Stimulated activated CD4-positive, alpha-beta T cell treated with anti-CD3 and anti-CD28 coated beads, Interleukin-1b, Interleukin-23, amount 100 ng/mL, for 1 hour (primary cell): ENCODE measurements around the gene ULBP1.
"Not testable (repeated sequence)": the region's sequence is repeated elsewhere in the genome, so short reads cannot be mapped to it uniquely, and the experiment has no call there.

ENCODE experiments used
- DNase-seq, 2 donors: peaks; one replicate each; pipeline ENCODE4 v3.0.0-alpha.2; 2020; ENCODE audit warnings: low read depth in 2 of 2

The ULBP1 gene

GRCh38 chr6:150004783-150005717 is 41.3 kb downstream of the ULBP1 start:
- DNase-seq: peak; percentile 72 to 73

DNA sequence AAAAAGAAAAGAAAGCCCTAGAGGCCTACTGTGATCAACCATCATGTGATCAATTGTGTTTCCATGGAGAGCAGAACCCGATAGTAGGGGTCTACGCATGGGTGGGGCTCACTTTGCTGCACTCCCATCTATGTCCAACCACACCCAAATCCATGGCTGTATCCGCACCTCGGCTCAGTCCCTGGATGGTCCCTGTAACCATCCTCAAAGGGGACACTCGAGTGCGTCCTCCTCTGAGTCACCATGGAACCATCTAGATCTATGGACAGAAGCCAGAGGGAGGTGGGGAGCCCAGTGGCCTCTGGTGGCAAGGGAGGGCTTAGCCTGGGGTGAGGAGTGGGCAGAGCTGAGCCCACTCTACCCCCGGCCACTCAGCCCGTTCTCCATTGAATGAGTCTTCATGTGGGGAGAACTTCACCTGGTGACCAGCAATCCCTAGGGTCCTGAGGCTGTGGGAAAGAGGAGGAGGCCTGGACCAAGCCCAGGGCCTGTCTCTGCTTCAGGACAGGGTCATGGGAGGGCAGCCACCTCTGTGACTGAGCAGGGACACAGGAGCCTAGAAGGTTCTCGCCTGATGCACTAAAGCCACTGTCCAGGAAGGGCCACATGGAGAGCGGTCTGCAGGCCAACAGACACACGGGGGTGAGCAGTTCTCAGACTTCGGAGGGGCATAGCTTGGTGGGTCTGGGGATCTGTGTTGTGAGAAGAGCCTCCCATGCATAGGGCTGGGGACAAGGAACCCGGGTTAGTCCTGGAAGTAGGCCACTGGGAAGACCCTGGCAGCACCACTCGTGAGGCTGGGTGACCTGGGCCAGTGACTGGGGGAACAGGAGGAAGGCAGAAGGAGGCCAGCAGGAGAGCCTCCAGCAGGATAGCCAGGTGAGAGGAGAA is 42.3 kb downstream of the ULBP1 start:
- DNase-seq: no peak

- no peak for DNase-seq
Observed at GRCh38 chr6:150006961-150007464, 43.3 kb downstream of the ULBP1 start.

DNA sequence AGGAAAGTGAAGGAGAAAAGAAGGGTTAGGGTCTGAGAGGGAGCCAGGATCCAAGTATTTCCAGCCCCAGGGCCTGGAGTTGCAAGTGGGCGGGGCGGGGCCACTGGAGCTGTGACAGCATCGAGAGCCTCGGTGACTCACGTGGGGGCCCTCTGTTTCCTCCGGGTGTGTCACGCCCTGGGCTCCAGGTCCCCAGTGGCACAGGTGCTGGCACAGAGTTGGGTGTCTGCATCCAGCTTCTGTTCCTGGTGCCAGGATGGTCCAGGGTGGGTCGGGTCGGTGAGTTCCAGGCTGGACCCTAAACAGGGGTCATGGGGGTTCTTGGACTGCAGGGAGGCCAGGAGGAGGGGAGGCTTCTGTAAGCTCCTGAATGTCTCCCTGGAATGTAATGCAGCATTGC is 44.8 kb downstream of the ULBP1 start:
- no peak for DNase-seq

GRCh38 chr6:150012846-150013784 is 49.4 kb downstream of the ULBP1 start:
- DNase-seq: not testable (repeated sequence)

DNA sequence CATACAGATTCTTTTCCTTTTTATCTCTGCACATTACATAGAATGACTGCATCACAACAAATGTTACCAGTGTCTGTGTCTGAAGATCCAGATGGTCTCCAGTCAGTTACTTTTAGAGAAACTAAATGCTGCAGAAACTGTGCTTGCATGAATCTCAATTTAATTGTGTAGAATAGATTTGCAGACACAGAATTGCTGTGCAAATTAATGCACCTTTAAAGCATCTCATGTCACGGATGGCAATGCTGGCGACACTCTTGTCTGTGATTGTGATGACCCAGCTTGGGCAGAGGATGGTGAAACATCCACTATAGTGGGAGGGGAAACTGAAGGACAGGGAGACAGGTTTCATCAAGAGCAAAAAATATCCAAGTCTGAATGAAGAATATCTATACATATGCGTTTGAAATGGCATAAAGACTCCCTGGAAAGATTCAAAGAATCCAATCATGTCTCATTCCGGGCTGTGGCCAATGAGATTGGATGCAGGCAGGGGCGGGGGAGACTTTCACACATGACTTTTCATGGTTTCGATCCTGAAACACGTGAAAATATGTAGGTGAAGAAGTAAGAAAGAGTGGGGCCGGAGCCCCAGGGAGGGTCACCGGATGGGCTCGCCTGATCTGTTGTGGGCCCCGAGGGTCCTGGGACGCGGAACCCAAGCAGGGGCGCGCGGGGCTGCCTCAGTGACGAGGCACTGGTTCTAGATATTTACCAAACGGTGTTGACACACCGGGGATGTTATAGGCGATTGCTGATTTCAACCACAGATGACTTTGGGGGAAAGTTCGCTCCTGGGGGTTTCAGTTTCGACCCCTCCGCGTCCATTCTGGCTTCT is 50.3 kb downstream of the ULBP1 start:
- DNase-seq: not testable (repeated sequence)

GRCh38 chr6:150014623-150015280 is 51.0 kb downstream of the ULBP1 start:
- DNase-seq: not testable (repeated sequence)

DNA sequence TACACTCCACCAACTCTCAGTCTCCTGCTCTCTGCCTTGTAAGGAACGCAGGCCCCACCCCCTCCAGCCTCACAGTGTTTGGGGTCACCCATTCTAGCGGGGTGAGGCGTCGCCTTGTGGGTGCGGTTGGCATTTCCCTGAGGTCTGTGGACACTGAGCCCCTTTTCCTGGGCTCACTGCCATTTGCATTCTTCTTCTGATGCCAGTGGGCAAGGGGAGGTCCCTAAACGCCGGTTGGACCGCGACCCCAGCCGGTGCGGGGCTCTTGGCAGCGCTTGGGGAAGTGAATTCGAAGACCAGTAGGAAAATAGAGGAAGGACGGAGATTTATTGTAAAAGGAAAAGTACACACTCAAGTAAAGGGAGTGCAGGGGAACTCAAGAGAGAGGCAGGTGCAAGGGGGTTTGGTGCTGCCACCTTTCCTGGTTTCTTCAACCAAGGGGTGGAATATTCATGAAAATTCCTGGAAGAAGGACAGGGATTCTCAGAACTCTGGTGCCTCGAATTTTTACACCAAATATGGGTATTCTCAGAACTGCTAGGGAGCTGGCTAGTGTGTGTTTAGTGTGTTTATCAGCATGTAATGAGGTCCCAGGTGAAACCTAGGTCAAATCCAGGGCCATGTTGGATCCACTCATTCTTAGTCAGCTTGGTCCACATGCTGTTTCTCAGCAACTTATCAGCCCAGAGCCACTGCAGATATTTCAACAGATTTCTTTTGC is 51.7 kb downstream of the ULBP1 start:
- DNase-seq: not testable (repeated sequence)

GRCh38 chr6:150016324-150017185 is 52.8 kb downstream of the ULBP1 start:
- no peak for DNase-seq

DNA sequence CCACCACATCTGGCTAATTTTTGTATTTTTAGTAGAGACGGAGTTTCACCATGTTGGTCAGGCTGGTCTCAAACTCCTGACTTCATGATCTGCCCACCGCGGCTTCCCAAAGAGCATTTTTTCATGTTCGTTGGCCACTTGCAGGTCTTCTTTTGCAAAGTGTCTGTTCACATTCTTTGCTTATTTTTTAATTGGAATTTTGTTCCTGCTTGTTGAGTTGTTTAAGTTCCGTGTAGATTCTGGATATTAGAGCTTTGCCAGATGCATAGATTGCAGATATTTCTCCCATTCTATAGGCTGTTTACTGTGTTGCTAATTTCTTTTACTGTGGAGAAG is 53.4 kb downstream of the ULBP1 start:
- not testable (repeated sequence) for DNase-seq

- DNase-seq: no peak
Observed at GRCh38 chr6:150018846-150019580, 55.3 kb downstream of the ULBP1 start.

DNA sequence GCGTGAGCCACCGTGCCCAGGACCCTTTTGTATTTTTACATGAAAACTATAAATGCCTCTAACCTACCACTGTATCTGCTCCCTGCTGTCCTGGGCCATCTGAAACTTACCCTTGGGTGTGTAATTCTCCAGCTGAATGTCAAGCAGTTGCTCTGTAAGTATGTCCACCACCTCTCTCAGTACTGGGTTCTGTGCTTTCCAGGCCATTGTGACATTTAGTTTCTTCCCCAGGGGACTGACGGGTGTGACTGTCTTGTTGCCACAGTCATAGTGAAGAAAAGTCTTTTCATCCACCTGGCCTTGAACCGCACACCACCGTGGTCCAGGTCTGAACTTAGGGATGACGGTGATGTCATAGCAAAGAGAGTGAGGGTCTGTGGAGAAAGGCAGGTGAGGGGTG is 58.1 kb downstream of the ULBP1 start:
- not testable (repeated sequence) for DNase-seq
